Measurements from ENCODE around the gene TAP1. TPM values are rescaled to one million over a fixed set of nuclear protein-coding genes. Genes with fewer than 3 reads are reported as not detected.

TAP1 gene
- total RNA-seq, 1 experiment from 2014 or later = 75.1 TPM

- no TSS peak for BruUV-seq (replicated peaks)
- H3K4me3 Mint-ChIP-seq (ENCODE audit: low read depth, unreplicated experiment) = no peak overlapping the region
- H3K4me1 Mint-ChIP-seq (ENCODE audit: low read depth, unreplicated experiment) = peaks cover 24% of the 10 kb centered on the region
- no peak for DNase-seq
- no peaks in the 10 kb centered on the region for H3K27me3 Mint-ChIP-seq (ENCODE audit: unreplicated experiment)
- intact Hi-C loops (cut with micrococcal nuclease; ENCODE audit: unreplicated experiment) = loop anchor here (10.0 kb wide), 1 partner anchor 446 kb away; no protein-coding TSS in a partner anchor
- CTCF ChIA-PET = interaction anchor here (1.2 to 2.7 kb wide), 3 partner anchors 11 to 22 kb away, joined by 6 to 35 read pairs (median 9); partner anchors contain the start of gene TAP2
- H3K36me3 Mint-ChIP-seq (ENCODE audit: insufficient read depth, unreplicated experiment) = peaks cover 7% of the 10 kb centered on the region
- H3K27ac Mint-ChIP-seq (ENCODE audit: unreplicated experiment) = peak overlapping the region; percentile 86
- H3K9me3 Mint-ChIP-seq (ENCODE audit: low read depth, unreplicated experiment) = no peaks in the 10 kb centered on the region
- no peak for TF ChIP-seq CTCF (IDR thresholded peaks at IDR 0.05; ENCODE audit: unreplicated experiment)
Observed at GRCh38 chr6:32860674-32861073, 7.2 kb upstream of the TAP1 start.

- BruUV-seq (replicated peaks) = no TSS peak
- no peaks in the 10 kb centered on the region for H3K27me3 Mint-ChIP-seq (ENCODE audit: unreplicated experiment)
- no peak overlapping the region for H3K4me3 Mint-ChIP-seq (ENCODE audit: low read depth, unreplicated experiment)
- no peak overlapping the region for H3K27ac Mint-ChIP-seq (ENCODE audit: unreplicated experiment)
- H3K4me1 Mint-ChIP-seq (ENCODE audit: low read depth, unreplicated experiment) = peaks cover 36% of the 10 kb centered on the region
- TF ChIP-seq CTCF (IDR thresholded peaks at IDR 0.05; ENCODE audit: unreplicated experiment) = no peak
- H3K9me3 Mint-ChIP-seq (ENCODE audit: low read depth, unreplicated experiment) = no peaks in the 10 kb centered on the region
- peaks cover 24% of the 10 kb centered on the region for H3K36me3 Mint-ChIP-seq (ENCODE audit: insufficient read depth, unreplicated experiment)
- intact Hi-C loops (cut with micrococcal nuclease; ENCODE audit: unreplicated experiment) = no loop called here
- CTCF ChIA-PET = interaction anchor here (0.7 to 2.9 kb wide), 3 partner anchors 14 to 1022 kb away, joined by 7 to 25 read pairs (median 8); partner anchors contain the start of genes PSMB8 and TAP2
- no peak for DNase-seq
Observed at GRCh38 chr6:32858194-32858593, 4.7 kb upstream of the TAP1 start.

GRCh38 chr6:32857156-32857891, 3.8 kb upstream of the TAP1 start:
- Mint-ChIP-seq H3K27me3 (ENCODE audit: unreplicated experiment) (no peaks in the 10 kb centered on the region), H3K4me3 (ENCODE audit: low read depth, unreplicated experiment) (no peak overlapping the region), H3K36me3 (ENCODE audit: insufficient read depth, unreplicated experiment) (peaks cover 32% of the 10 kb centered on the region), H3K27ac (ENCODE audit: unreplicated experiment) (no peak overlapping the region), H3K9me3 (ENCODE audit: low read depth, unreplicated experiment) (no peaks in the 10 kb centered on the region), H3K4me1 (ENCODE audit: low read depth, unreplicated experiment) (peaks cover 38% of the 10 kb centered on the region)
- CTCF ChIA-PET = interaction anchor here (0.7 to 2.9 kb wide), 3 partner anchors 11 to 71 kb away, joined by 4 to 25 read pairs (median 7); partner anchors contain the start of gene TAP2
- intact Hi-C loops (cut with micrococcal nuclease; ENCODE audit: unreplicated experiment) = no loop called here
- no TSS peak for BruUV-seq (replicated peaks)
- TF ChIP-seq CTCF (IDR thresholded peaks at IDR 0.05; ENCODE audit: unreplicated experiment) = no peak
- no peak for DNase-seq

GRCh38 chr6:32855467-32856174, 2.1 kb upstream of the TAP1 start:
- no peak overlapping the region for H3K27ac Mint-ChIP-seq (ENCODE audit: unreplicated experiment)
- H3K27me3 Mint-ChIP-seq (ENCODE audit: unreplicated experiment) = no peaks in the 10 kb centered on the region
- H3K9me3 Mint-ChIP-seq (ENCODE audit: low read depth, unreplicated experiment) = no peaks in the 10 kb centered on the region
- no TSS peak for BruUV-seq (replicated peaks)
- peak overlapping the region; percentile 100 for H3K4me3 Mint-ChIP-seq (ENCODE audit: low read depth, unreplicated experiment)
- H3K36me3 Mint-ChIP-seq (ENCODE audit: insufficient read depth, unreplicated experiment) = peaks cover 28% of the 10 kb centered on the region
- CTCF ChIA-PET = interaction anchor here (0.5 to 4.1 kb wide), 6 partner anchors 11 to 1388 kb away, joined by 3 to 31 read pairs (median 14); partner anchors contain the start of genes PSMB8 and TAP2
- H3K4me1 Mint-ChIP-seq (ENCODE audit: low read depth, unreplicated experiment) = peaks cover 31% of the 10 kb centered on the region
- DNase-seq = no peak
- intact Hi-C loops (cut with micrococcal nuclease; ENCODE audit: unreplicated experiment) = no loop called here
- TF ChIP-seq CTCF (IDR thresholded peaks at IDR 0.05; ENCODE audit: unreplicated experiment) = no peak
